ENCODE data around the gene AFG3L2. TPM values are rescaled to one million over a fixed set of nuclear protein-coding genes. Genes with fewer than 3 reads are reported as not detected.

The AFG3L2 gene
- total and polyA plus RNA-seq, 4 donors = 16.4 to 41.3 (median 33.8) TPM

DNA sequence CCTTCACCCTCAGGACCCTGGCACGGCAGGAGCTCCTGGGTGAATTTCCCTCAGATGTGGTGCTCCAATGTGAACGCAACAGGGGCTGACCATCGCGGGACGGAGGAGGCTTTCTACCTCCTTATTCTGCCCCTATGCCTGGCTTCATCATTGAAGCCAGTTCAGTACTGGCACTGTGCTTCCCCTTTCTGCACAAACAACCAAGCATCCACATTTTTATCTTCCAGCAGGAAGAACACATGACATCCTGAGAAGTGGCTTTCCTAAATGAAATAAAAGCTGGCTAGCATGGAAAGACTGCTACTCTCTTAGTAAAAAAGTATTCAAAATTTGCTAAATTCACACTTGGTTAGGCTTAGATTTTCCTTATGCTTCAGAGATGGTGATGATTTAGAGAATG lies 24.8 kb downstream of the AFG3L2 start:
- Histone ChIP-seq H3K9me3 (ENCODE audit: control insufficient read depth in 4 of 4, insufficient read depth in 3 of 4, low read length in 3 of 4) (peaks cover 0 to 2% (median 0%) of the 10 kb centered on the region in 4 donors), H3K9ac (ENCODE audit: insufficient read depth in 1 of 2, low read length in 2 of 2) (no peak overlapping the region), H3K27me3 (ENCODE audit: control insufficient read depth in 3 of 3, insufficient read depth in 3 of 3, low read length in 2 of 3) (no peaks in the 10 kb centered on the region), H3K4me3 (no peak overlapping the region), H3K27ac (ENCODE audit: low read depth in 1 of 2, low read length in 1 of 2) (no peak overlapping the region), H3K4me1 (ENCODE audit: control insufficient read depth in 5 of 5, insufficient read depth in 5 of 5, low read length in 5 of 5) (no peaks in the 10 kb centered on the region), H3K36me3 (ENCODE audit: control insufficient read depth in 4 of 4, insufficient read depth in 4 of 4, low read length in 4 of 4) (peaks cover 32 to 49% (median 41%) of the 10 kb centered on the region in 4 donors)
- no peak for DNase-seq
- WGBS, 2 donors = 96 to 98% methylated on average over 5 of the region's 5 CpGs
- ATAC-seq (ENCODE audit: insufficient read depth, low FRiP score) = no peak
- TF ChIP-seq, protein P1, sequence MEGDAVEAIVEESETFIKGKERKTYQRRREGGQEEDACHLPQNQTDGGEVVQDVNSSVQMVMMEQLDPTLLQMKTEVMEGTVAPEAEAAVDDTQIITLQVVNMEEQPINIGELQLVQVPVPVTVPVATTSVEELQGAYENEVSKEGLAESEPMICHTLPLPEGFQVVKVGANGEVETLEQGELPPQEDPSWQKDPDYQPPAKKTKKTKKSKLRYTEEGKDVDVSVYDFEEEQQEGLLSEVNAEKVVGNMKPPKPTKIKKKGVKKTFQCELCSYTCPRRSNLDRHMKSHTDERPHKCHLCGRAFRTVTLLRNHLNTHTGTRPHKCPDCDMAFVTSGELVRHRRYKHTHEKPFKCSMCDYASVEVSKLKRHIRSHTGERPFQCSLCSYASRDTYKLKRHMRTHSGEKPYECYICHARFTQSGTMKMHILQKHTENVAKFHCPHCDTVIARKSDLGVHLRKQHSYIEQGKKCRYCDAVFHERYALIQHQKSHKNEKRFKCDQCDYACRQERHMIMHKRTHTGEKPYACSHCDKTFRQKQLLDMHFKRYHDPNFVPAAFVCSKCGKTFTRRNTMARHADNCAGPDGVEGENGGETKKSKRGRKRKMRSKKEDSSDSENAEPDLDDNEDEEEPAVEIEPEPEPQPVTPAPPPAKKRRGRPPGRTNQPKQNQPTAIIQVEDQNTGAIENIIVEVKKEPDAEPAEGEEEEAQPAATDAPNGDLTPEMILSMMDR (IDR thresholded peaks at IDR 0.05; ENCODE audit: control extremely low read depth, extremely low read depth) = no peak

DNA sequence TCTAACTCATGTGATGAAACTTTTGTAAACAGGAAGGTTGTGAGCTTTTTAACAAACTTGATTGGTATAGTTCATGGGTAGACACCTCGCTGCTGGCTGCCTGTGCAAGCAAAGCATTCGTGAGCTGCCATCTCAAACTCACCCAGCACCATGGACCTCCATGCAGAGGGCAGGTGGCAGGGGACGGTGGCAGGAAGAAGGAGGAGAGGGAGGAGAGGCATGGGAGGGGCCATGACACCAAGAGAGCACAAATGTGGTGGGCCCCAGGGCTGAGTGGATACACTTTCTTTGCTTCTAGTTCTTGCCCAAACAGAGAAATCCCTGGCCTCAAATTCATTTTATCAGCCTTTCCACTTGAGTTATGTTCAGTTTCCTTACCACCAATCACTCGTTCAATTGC lies 29.1 kb downstream of the AFG3L2 start:
- ATAC-seq (ENCODE audit: insufficient read depth, low FRiP score) = no peak
- H3K4me1 ChIP-seq (ENCODE audit: control insufficient read depth in 5 of 5, insufficient read depth in 5 of 5, low read length in 5 of 5) = peaks cover 0 to 1% (median 0%) of the 10 kb centered on the region in 5 donors
- WGBS, 2 donors = 80 to 92% methylated on average over 4 of the region's 4 CpGs
- TF ChIP-seq, protein P1 (IDR thresholded peaks at IDR 0.05; ENCODE audit: control extremely low read depth, extremely low read depth) = no peak
- DNase-seq = no peak
- H3K9me3 ChIP-seq (ENCODE audit: control insufficient read depth in 4 of 4, insufficient read depth in 3 of 4, low read length in 3 of 4) = peaks cover 0 to 2% (median 0%) of the 10 kb centered on the region in 4 donors
- H3K27me3 ChIP-seq (ENCODE audit: control insufficient read depth in 3 of 3, insufficient read depth in 3 of 3, low read length in 2 of 3) = no peaks in the 10 kb centered on the region
- no peak overlapping the region for H3K4me3 ChIP-seq
- no peak overlapping the region for H3K27ac ChIP-seq (ENCODE audit: low read depth in 1 of 2, low read length in 1 of 2)
- peaks cover 37 to 49% (median 46%) of the 10 kb centered on the region in 4 donors for H3K36me3 ChIP-seq (ENCODE audit: control insufficient read depth in 4 of 4, insufficient read depth in 4 of 4, low read length in 4 of 4)
- H3K9ac ChIP-seq (ENCODE audit: insufficient read depth in 1 of 2, low read length in 2 of 2) = no peak overlapping the region

DNA sequence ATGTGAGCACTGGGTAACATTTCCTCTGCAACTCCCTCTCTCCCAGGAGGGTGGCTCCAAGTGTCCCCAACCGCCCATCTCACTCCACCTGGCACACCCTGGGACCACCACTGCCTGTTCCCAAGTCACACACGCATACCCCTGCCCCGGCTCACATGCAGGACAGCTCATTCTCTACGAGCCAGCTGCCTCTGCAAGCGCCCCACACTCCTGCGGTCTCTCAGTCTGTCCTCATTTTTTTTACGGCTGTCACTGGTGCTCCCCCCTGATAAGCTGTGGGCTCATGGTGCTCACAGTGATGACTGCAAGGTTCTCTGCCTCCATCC lies 30.8 kb downstream of the AFG3L2 start:
- Histone ChIP-seq H3K4me1 (ENCODE audit: control insufficient read depth in 5 of 5, insufficient read depth in 5 of 5, low read length in 5 of 5) (peaks cover 0 to 1% (median 0%) of the 10 kb centered on the region in 5 donors), H3K4me3 (no peak overlapping the region), H3K9me3 (ENCODE audit: control insufficient read depth in 4 of 4, insufficient read depth in 3 of 4, low read length in 3 of 4) (no peaks in the 10 kb centered on the region), H3K27ac (ENCODE audit: low read depth in 1 of 2, low read length in 1 of 2) (peak overlapping the region in 1 of 2 donors; percentile 1), H3K9ac (ENCODE audit: insufficient read depth in 1 of 2, low read length in 2 of 2) (no peak overlapping the region), H3K36me3 (ENCODE audit: control insufficient read depth in 4 of 4, insufficient read depth in 4 of 4, low read length in 4 of 4) (peaks cover 39 to 49% (median 43%) of the 10 kb centered on the region in 4 donors), H3K27me3 (ENCODE audit: control insufficient read depth in 3 of 3, insufficient read depth in 3 of 3, low read length in 2 of 3) (no peaks in the 10 kb centered on the region)
- ATAC-seq (ENCODE audit: insufficient read depth, low FRiP score) (no peak), DNase-seq (no peak)
- WGBS, 2 donors = 97 to 99% methylated on average over 7 of the region's 7 CpGs
- TF ChIP-seq, protein P1 (IDR thresholded peaks at IDR 0.05; ENCODE audit: control extremely low read depth, extremely low read depth) = no peak

Measured in lung (tissue), 12 donors.